Mesendoderm (in vitro differentiated cells): ENCODE results near the gene ARRDC1.

Experiments
- DNase-seq: peaks from one replicate; pipeline ENCODE4 v3.0.0; 2013
- H2AK5ac ChIP-seq: 2 replicates; pipeline ENCODE4 v1.6.1; 2013; ENCODE audit warnings: low read length, inconsistent platforms
- H2BK120ac ChIP-seq: 2 replicates; pipeline ENCODE4 v1.6.1; 2013; ENCODE audit warnings: low read depth, mild to moderate bottlenecking, low read length, moderate library complexity, mixed read lengths
- H2BK15ac ChIP-seq: replicated peaks from 2 replicates; pipeline ENCODE4 v1.6.1; 2013; ENCODE audit warnings: low read depth, mild to moderate bottlenecking, moderate library complexity
- H2BK5ac ChIP-seq: 2 replicates; pipeline ENCODE4 v1.6.1; 2013; ENCODE audit warnings: low read length, inconsistent platforms
- H3K18ac ChIP-seq: 2 replicates; pipeline ENCODE4 v1.6.1; 2013; ENCODE audit warnings: mild to moderate bottlenecking, low read length, mixed read lengths
- H3K23ac ChIP-seq: one replicate; pipeline ENCODE4 v1.6.1; 2013; ENCODE audit warnings: low read length
- H3K27ac ChIP-seq: 2 replicates; pipeline ENCODE4 v1.5.1; 2013; ENCODE audit warnings: low read depth, mild to moderate bottlenecking, inconsistent platforms, low read length, moderate library complexity
- H3K27me3 ChIP-seq: 2 replicates; pipeline ENCODE4 v1.6.1; 2013; ENCODE audit warnings: low read length, control low read depth, mild to moderate bottlenecking, inconsistent platforms; ENCODE audit not compliant: insufficient read depth, poor library complexity
- H3K36me3 ChIP-seq: 2 replicates; pipeline ENCODE4 v1.6.1; 2013; ENCODE audit warnings: low read length, inconsistent platforms; ENCODE audit not compliant: control insufficient read depth, insufficient read depth
- H3K4ac ChIP-seq: one replicate; pipeline ENCODE4 v1.6.1; 2013; ENCODE audit warnings: low read depth, mild to moderate bottlenecking, low read length, moderate library complexity
- H3K4me1 ChIP-seq: 2 replicates; pipeline ENCODE4 v1.6.1; 2013; ENCODE audit warnings: low read depth, low read length, inconsistent platforms; ENCODE audit not compliant: control insufficient read depth
- H3K4me2 ChIP-seq: 2 replicates; pipeline ENCODE4 v1.6.1; 2013; ENCODE audit warnings: low read length
- H3K4me3 ChIP-seq: 2 replicates; pipeline ENCODE4 v1.5.1; 2013; ENCODE audit warnings: mild to moderate bottlenecking, low read length
- H3K56ac ChIP-seq: one replicate; pipeline ENCODE4 v1.6.1; 2013; ENCODE audit warnings: low read length
- H3K79me1 ChIP-seq: 2 replicates; pipeline ENCODE4 v1.6.1; 2013; ENCODE audit warnings: low read length, inconsistent platforms
- H3K79me2 ChIP-seq: 2 replicates; pipeline ENCODE4 v1.6.1; 2013; ENCODE audit warnings: mild to moderate bottlenecking, low read length; ENCODE audit not compliant: control insufficient read depth, insufficient read depth
- H3K9ac ChIP-seq: 2 replicates; pipeline ENCODE4 v1.6.1; 2013; ENCODE audit warnings: low read length, inconsistent platforms
- H4K5ac ChIP-seq: one replicate; pipeline ENCODE4 v1.6.1; 2013; ENCODE audit warnings: low read length
- H4K8ac ChIP-seq: one replicate; pipeline ENCODE4 v1.6.1; 2013; ENCODE audit warnings: low read depth, mild to moderate bottlenecking, control low read depth, low read length, moderate library complexity
- WGBS: extraction: QIAGEN DNeasy Blood & Tissue Kit; methylation state at CpG from one replicate; pipeline ENCODE4 v1.1.7; 2013; ENCODE audit warnings: low lambda C conversion rate, missing lambda C conversion rate; ENCODE audit not compliant: insufficient coverage; ENCODE audit errors: extremely low coverage; 5-methylcytosine and 5-hydroxymethylcytosine counted together

ARRDC1 gene

GRCh38 chr9:137606005-137606621 is 627 bp downstream of the ARRDC1 start:
- no peaks in the 10 kb centered on the region for H3K4me1 ChIP-seq
- peaks cover 3% of the 10 kb centered on the region for H3K79me1 ChIP-seq
- no peak overlapping the region for H4K8ac ChIP-seq
- H2BK120ac ChIP-seq, result no peak overlapping the region
- no peak overlapping the region for H2AK5ac ChIP-seq
- H2BK5ac ChIP-seq, result no peak overlapping the region
- DNase-seq, result no peak
- H3K9ac ChIP-seq, result peak overlapping the region; percentile 82
- no peak overlapping the region for H2BK15ac ChIP-seq
- H3K27me3 ChIP-seq, result no peaks in the 10 kb centered on the region
- H3K4me2 ChIP-seq, result peak overlapping the region; percentile 74
- peak overlapping the region; percentile 43 for H3K4me3 ChIP-seq
- H4K5ac ChIP-seq, result no peak overlapping the region
- H3K36me3 ChIP-seq, result no peaks in the 10 kb centered on the region
- peak overlapping the region; percentile 80 for H3K23ac ChIP-seq
- peak overlapping the region; percentile 18 for H3K4ac ChIP-seq
- peak overlapping the region; percentile 23 for H3K18ac ChIP-seq
- H3K56ac ChIP-seq, result peak overlapping the region; percentile 96
- no peaks in the 10 kb centered on the region for H3K79me2 ChIP-seq
- WGBS, result no CpG with 5 or more reads among the region's 57 CpGs
- no peak overlapping the region for H3K27ac ChIP-seq

- no peak overlapping the region for H4K8ac ChIP-seq
- H3K4me2 ChIP-seq, result no peak overlapping the region
- no peak overlapping the region for H3K27ac ChIP-seq
- no peaks in the 10 kb centered on the region for H3K79me2 ChIP-seq
- H3K18ac ChIP-seq, result no peak overlapping the region
- peak overlapping the region; percentile 94 for H3K23ac ChIP-seq
- H3K4me1 ChIP-seq, result no peaks in the 10 kb centered on the region
- H3K9ac ChIP-seq, result no peak overlapping the region
- no peak overlapping the region for H2BK5ac ChIP-seq
- no peaks in the 10 kb centered on the region for H3K36me3 ChIP-seq
- no peak overlapping the region for H4K5ac ChIP-seq
- no peaks in the 10 kb centered on the region for H3K27me3 ChIP-seq
- H3K4ac ChIP-seq, result no peak overlapping the region
- no peak overlapping the region for H2AK5ac ChIP-seq
- H3K4me3 ChIP-seq, result no peak overlapping the region
- DNase-seq, result no peak
- no CpG with 5 or more reads among the region's 13 CpGs for WGBS
- peak overlapping the region; percentile 56 for H3K56ac ChIP-seq
- H2BK15ac ChIP-seq, result no peak overlapping the region
- no peak overlapping the region for H2BK120ac ChIP-seq
- H3K79me1 ChIP-seq, result peaks cover 3% of the 10 kb centered on the region
Observed at GRCh38 chr9:137606734-137607138, 1.2 kb downstream of the ARRDC1 start.

- peaks cover 3% of the 10 kb centered on the region for H3K4me1 ChIP-seq
- H3K4ac ChIP-seq, result no peak overlapping the region
- H2AK5ac ChIP-seq, result no peak overlapping the region
- H3K27ac ChIP-seq, result no peak overlapping the region
- WGBS, result no CpG with 5 or more reads among the region's 17 CpGs
- no peak overlapping the region for H2BK5ac ChIP-seq
- H3K9ac ChIP-seq, result no peak overlapping the region
- H3K79me2 ChIP-seq, result no peaks in the 10 kb centered on the region
- no peak overlapping the region for H3K23ac ChIP-seq
- H3K4me3 ChIP-seq, result no peak overlapping the region
- H3K56ac ChIP-seq, result no peak overlapping the region
- H4K5ac ChIP-seq, result no peak overlapping the region
- H2BK120ac ChIP-seq, result no peak overlapping the region
- H3K18ac ChIP-seq, result no peak overlapping the region
- no peaks in the 10 kb centered on the region for H3K36me3 ChIP-seq
- no peak for DNase-seq
- no peaks in the 10 kb centered on the region for H3K27me3 ChIP-seq
- H3K4me2 ChIP-seq, result no peak overlapping the region
- peaks cover 3% of the 10 kb centered on the region for H3K79me1 ChIP-seq
- no peak overlapping the region for H2BK15ac ChIP-seq
- H4K8ac ChIP-seq, result no peak overlapping the region
Observed at GRCh38 chr9:137607141-137607857, 1.8 kb downstream of the ARRDC1 start.

- no peak overlapping the region for H2AK5ac ChIP-seq
- H4K8ac ChIP-seq, result no peak overlapping the region
- H3K56ac ChIP-seq, result no peak overlapping the region
- H3K23ac ChIP-seq, result no peak overlapping the region
- no peak overlapping the region for H2BK5ac ChIP-seq
- H3K79me1 ChIP-seq, result peaks cover 3% of the 10 kb centered on the region
- H3K27ac ChIP-seq, result no peak overlapping the region
- H2BK15ac ChIP-seq, result no peak overlapping the region
- DNase-seq, result no peak
- no peak overlapping the region for H3K9ac ChIP-seq
- no peaks in the 10 kb centered on the region for H3K27me3 ChIP-seq
- H3K4me3 ChIP-seq, result no peak overlapping the region
- no peak overlapping the region for H3K4ac ChIP-seq
- no peak overlapping the region for H2BK120ac ChIP-seq
- no peak overlapping the region for H3K4me2 ChIP-seq
- no peaks in the 10 kb centered on the region for H3K79me2 ChIP-seq
- no peak overlapping the region for H4K5ac ChIP-seq
- H3K36me3 ChIP-seq, result no peaks in the 10 kb centered on the region
- WGBS, result no CpG with 5 or more reads among the region's 6 CpGs
- H3K4me1 ChIP-seq, result peaks cover 3% of the 10 kb centered on the region
- H3K18ac ChIP-seq, result no peak overlapping the region
Observed at GRCh38 chr9:137610944-137611343, 5.5 kb downstream of the ARRDC1 start.

DNA sequence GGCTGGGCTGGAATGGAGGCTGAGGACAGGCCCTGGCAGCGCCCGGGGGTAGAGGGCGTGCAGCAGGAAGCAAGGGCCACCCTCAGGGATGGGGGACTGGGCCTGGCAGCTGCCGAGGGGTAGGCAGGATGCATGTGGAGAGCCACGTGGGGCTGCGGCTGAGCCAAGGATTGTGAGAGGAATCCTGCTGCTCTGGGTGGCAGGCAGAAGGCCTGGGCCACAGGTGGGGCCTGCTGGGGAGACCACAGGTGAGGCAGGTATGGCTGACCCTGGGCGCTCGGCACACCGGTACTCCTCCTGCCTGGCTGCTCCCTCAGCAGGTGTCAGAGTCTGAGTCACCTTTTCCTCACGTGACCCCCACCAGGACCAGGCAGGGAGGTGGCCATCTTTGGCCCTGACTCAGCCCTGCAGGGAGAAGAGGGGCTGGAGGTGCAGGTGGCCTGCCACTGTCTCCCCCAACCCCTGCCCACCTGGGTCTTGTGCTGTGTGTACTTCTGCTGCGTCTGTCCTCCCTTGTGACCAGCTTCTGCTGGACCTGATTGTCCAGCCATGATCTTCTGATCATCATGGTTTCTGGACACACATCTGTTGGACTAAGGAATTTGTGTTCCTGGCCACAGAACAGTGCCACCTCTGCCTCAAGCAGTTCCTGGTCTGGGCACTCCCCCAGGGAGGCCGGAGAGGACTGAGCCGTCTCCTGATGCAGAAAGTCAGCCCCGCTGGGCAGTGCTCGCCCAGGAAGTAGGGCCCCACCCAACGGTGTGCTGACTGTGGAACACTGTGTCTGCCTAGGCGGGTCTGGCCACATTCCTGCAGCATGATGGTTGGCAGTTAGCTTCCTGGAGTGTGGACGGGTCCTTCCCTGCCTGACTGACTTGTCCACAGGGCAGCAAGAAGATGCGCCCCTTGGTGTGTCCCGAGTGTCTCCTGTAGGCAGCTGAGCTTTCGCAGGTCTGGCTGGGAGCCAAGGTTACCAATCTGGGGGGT is 6.4 kb downstream of the ARRDC1 start:
- no peak overlapping the region for H2BK120ac ChIP-seq
- H3K4me3 ChIP-seq, result no peak overlapping the region
- no peak overlapping the region for H3K4me2 ChIP-seq
- peak overlapping the region; percentile 9 for H3K56ac ChIP-seq
- H4K8ac ChIP-seq, result no peak overlapping the region
- H3K18ac ChIP-seq, result no peak overlapping the region
- peak; percentile 67 for DNase-seq
- H3K4ac ChIP-seq, result no peak overlapping the region
- no CpG with 5 or more reads among the region's 21 CpGs for WGBS
- H2BK5ac ChIP-seq, result no peak overlapping the region
- no peak overlapping the region for H3K23ac ChIP-seq
- peaks cover 5% of the 10 kb centered on the region for H3K79me1 ChIP-seq
- H3K27me3 ChIP-seq, result no peaks in the 10 kb centered on the region
- H3K4me1 ChIP-seq, result peaks cover 3% of the 10 kb centered on the region
- peaks cover 5% of the 10 kb centered on the region for H3K79me2 ChIP-seq
- peaks cover 4% of the 10 kb centered on the region for H3K36me3 ChIP-seq
- H2AK5ac ChIP-seq, result no peak overlapping the region
- H2BK15ac ChIP-seq, result no peak overlapping the region
- H3K27ac ChIP-seq, result no peak overlapping the region
- H4K5ac ChIP-seq, result no peak overlapping the region
- H3K9ac ChIP-seq, result no peak overlapping the region
